WTC11 (cell line): ENCODE data around the gene RBMS1. TPM values are rescaled to one million over a fixed set of nuclear protein-coding genes. Genes with fewer than 3 reads are reported as not detected.

Experiments
- ATAC-seq: fragments of 200-7000 bp; cut with Tn5 transposase; 2 replicates; pipeline ENCODE4 v1.10.0; 2021; ENCODE audit warnings: mild to moderate bottlenecking, moderate library complexity
- CTCF ChIA-PET: fragments of 300-600 bp; sonication (Branson Sonifier 250); formaldehyde crosslinking; loops from one replicate; lab custom pipeline; 2021; ENCODE audit warnings: antibody characterized with exemption; lab: Charles Lee
- POLR2A ChIA-PET: fragments of 350-600 bp; sonication (Branson Sonifier 250); formaldehyde crosslinking; loops from one replicate; lab custom pipeline; 2021; ENCODE audit warnings: antibody characterized with exemption; lab: Charles Lee
- DNase-seq: peaks from one replicate; pipeline ENCODE4 v3.0.0; 2021; ENCODE audit warnings: low spot score
- H3K27ac Mint-ChIP-seq: 2 replicates; pipeline ENCODE4 v1.8.0; 2021; ENCODE audit warnings: mixed read lengths
- H3K27me3 Mint-ChIP-seq: 2 replicates; pipeline ENCODE4 v1.8.0; 2021; ENCODE audit warnings: low read depth, mild to moderate bottlenecking, moderate library complexity, mixed read lengths
- H3K36me3 Mint-ChIP-seq: 2 replicates; pipeline ENCODE4 v1.8.0; 2021; ENCODE audit warnings: mixed read lengths
- H3K4me1 Mint-ChIP-seq: 2 replicates; pipeline ENCODE4 v1.8.0; 2022; ENCODE audit warnings: mixed read lengths
- H3K4me3 Mint-ChIP-seq: 2 replicates; pipeline ENCODE4 v1.8.0; 2021; ENCODE audit warnings: mild to moderate bottlenecking, moderate library complexity, mixed read lengths
- H3K9me3 Mint-ChIP-seq: 2 replicates; pipeline ENCODE4 v1.8.0; 2021; ENCODE audit warnings: mixed read lengths
- EMX1 ChIP-seq: fragments of 250-450 bp; sonication (Bioruptor Pico); IDR thresholded peaks from 2 replicates; pipeline ENCODE4 v1.8.0; 2021; ENCODE audit warnings: mild to moderate bottlenecking
- GRHL2 ChIP-seq: fragments of 250-450 bp; sonication (Bioruptor Pico); IDR thresholded peaks from 2 replicates; pipeline ENCODE4 v1.8.0; 2022; ENCODE audit warnings: mild to moderate bottlenecking, moderate library complexity; ENCODE audit not compliant: insufficient replicate concordance, severe bottlenecking
- GTF2I ChIP-seq: fragments of 250-450 bp; sonication (Bioruptor Pico); conservative IDR thresholded peaks from 2 replicates; pipeline ENCODE4 v1.4.0; 2021; ENCODE audit warnings: mild to moderate bottlenecking
- HMGA2 ChIP-seq: fragments of 250-450 bp; sonication (Bioruptor Pico); IDR thresholded peaks from 2 replicates; pipeline ENCODE4 v1.4.0; 2021; ENCODE audit warnings: mild to moderate bottlenecking, moderate library complexity
- NFE2L1 ChIP-seq: sonication (generic); formaldehyde crosslinking; IDR thresholded peaks from 2 replicates; pipeline ENCODE4 v1.8.1; 2023; ENCODE audit warnings: missing genetic modification reagents
- NR1H2 ChIP-seq: sonication (generic); formaldehyde crosslinking; IDR thresholded peaks from 2 replicates; pipeline ENCODE4 v1.9.0; 2021; ENCODE audit warnings: mild to moderate bottlenecking, moderate library complexity, missing genetic modification reagents
- NR3C1 ChIP-seq: sonication (generic); formaldehyde crosslinking; conservative IDR thresholded peaks from 2 replicates; pipeline ENCODE4 v1.8.1; 2023; ENCODE audit warnings: low read depth, mild to moderate bottlenecking, missing genetic modification reagents
- RELA ChIP-seq: sonication (generic); formaldehyde crosslinking; IDR thresholded peaks from 2 replicates; pipeline ENCODE4 v1.8.1; 2022; ENCODE audit warnings: missing genetic modification reagents, mild to moderate bottlenecking, borderline replicate concordance
- RORB ChIP-seq: fragments of 250-450 bp; sonication (Bioruptor Pico); IDR thresholded peaks from 2 replicates; pipeline ENCODE4 v1.9.0; 2021; ENCODE audit warnings: mild to moderate bottlenecking
- SMAD4 ChIP-seq: sonication (generic); formaldehyde crosslinking; IDR thresholded peaks from 2 replicates; pipeline ENCODE4 v1.8.0; 2022; ENCODE audit warnings: mild to moderate bottlenecking, missing genetic modification reagents
- TCF7 ChIP-seq: sonication (generic); formaldehyde crosslinking; IDR thresholded peaks from 2 replicates; pipeline ENCODE4 v1.8.0; 2022; ENCODE audit warnings: mild to moderate bottlenecking, low read depth, missing genetic modification reagents, moderate library complexity
- ZNF317 ChIP-seq: sonication (generic); formaldehyde crosslinking; IDR thresholded peaks from 2 replicates; pipeline ENCODE4 v1.8.1; 2023; ENCODE audit warnings: low read depth, mild to moderate bottlenecking, moderate library complexity, missing genetic modification reagents, borderline replicate concordance
- ZNF416 ChIP-seq: fragments of 250-450 bp; sonication (Bioruptor Pico); IDR thresholded peaks from 2 replicates; pipeline ENCODE4 v1.9.0; 2021; ENCODE audit warnings: mild to moderate bottlenecking, inconsistent platforms
- ZNF423 ChIP-seq: fragments of 250-450 bp; sonication (Bioruptor Pico); IDR thresholded peaks from 2 replicates; pipeline ENCODE4 v2.1.2; 2022; ENCODE audit warnings: mild to moderate bottlenecking, moderate library complexity
- total RNA-seq: library from RNA; stranded (reverse); gene quantifications from 3 replicates; pipeline ENCODE4 v1.2.3, GENCODE V29; 2021
- TF ChIP-seq, protein P1 (sequence below): sonication (generic); formaldehyde crosslinking; IDR thresholded peaks from 2 replicates; pipeline ENCODE4 v1.8.0; 2023; ENCODE audit warnings: missing genetic modification reagents
- TF ChIP-seq, protein P2 (sequence below): sonication (generic); formaldehyde crosslinking; IDR thresholded peaks from 2 replicates; pipeline ENCODE4 v1.8.1; 2022; ENCODE audit warnings: low read depth, mild to moderate bottlenecking, moderate library complexity, missing genetic modification reagents, borderline replicate concordance
- TF ChIP-seq, protein P3 (sequence below): sonication (generic); formaldehyde crosslinking; IDR thresholded peaks from 2 replicates; pipeline ENCODE4 v1.8.0; 2022; ENCODE audit warnings: mild to moderate bottlenecking, missing genetic modification reagents
- TF ChIP-seq, protein P4 (sequence below): fragments of 250-450 bp; sonication (Bioruptor Pico); IDR thresholded peaks from 2 replicates; pipeline ENCODE4 v2.1.2; 2022; ENCODE audit warnings: mild to moderate bottlenecking, moderate library complexity
- TF ChIP-seq, protein P5 (sequence below): sonication (generic); formaldehyde crosslinking; IDR thresholded peaks from 2 replicates; pipeline ENCODE4 v1.8.1; 2023; ENCODE audit warnings: mild to moderate bottlenecking, missing genetic modification reagents
- TF ChIP-seq, protein P6 (sequence below): sonication (generic); formaldehyde crosslinking; conservative IDR thresholded peaks from 2 replicates; pipeline ENCODE4 v1.8.1; 2022; ENCODE audit warnings: mild to moderate bottlenecking, missing genetic modification reagents
- TF ChIP-seq, protein P7 (sequence below): sonication (generic); formaldehyde crosslinking; IDR thresholded peaks from 2 replicates; pipeline ENCODE4 v1.8.1; 2022; ENCODE audit warnings: missing genetic modification reagents, borderline replicate concordance

The RBMS1 gene
- total RNA-seq, 1 experiment from 2014 or later = 56.3 TPM

DNA sequence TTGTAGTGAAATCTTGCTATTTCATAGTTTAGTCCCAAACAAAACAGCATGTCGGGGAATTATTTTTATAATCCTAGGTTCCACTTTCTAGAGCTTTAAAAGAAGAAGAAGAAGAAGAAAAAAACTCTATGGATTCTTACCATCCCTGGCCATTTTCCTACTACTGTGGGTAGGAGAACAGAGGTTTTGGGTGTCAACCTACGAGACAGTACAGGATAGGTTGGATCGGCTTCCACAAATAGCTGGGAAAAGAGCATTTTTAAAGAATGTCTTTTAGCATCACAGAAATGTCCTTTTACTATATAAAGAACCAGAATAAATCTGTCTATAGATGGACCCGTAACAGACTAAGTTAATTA lies 65.2 kb downstream of the RBMS1 start:
- no peak for ATAC-seq
- Mint-ChIP-seq H3K36me3 (peaks cover 19% of the 10 kb centered on the region), H3K4me1 (peaks cover 21% of the 10 kb centered on the region), H3K27me3 (no peaks in the 10 kb centered on the region)
- POLR2A ChIA-PET = no interaction called here
- TF ChIP-seq NR1H2 (CRISPR knock-in tag) (no peak), ZNF317 (CRISPR knock-in tag) (no peak), NFE2L1 (CRISPR knock-in tag) (no peak), GRHL2 (CRISPR knock-in tag) (no peak), RELA (CRISPR knock-in tag) (no peak), ZNF416 (CRISPR knock-in tag) (no peak), HMGA2 (CRISPR knock-in tag) (no peak), GTF2I (CRISPR knock-in tag) (no peak), EMX1 (no peak), SMAD4 (CRISPR knock-in tag) (no peak)
- TF ChIP-seq, protein P1, sequence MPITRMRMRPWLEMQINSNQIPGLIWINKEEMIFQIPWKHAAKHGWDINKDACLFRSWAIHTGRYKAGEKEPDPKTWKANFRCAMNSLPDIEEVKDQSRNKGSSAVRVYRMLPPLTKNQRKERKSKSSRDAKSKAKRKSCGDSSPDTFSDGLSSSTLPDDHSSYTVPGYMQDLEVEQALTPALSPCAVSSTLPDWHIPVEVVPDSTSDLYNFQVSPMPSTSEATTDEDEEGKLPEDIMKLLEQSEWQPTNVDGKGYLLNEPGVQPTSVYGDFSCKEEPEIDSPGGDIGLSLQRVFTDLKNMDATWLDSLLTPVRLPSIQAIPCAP (CRISPR knock-in tag) = no peak
- TF ChIP-seq, protein P2, sequence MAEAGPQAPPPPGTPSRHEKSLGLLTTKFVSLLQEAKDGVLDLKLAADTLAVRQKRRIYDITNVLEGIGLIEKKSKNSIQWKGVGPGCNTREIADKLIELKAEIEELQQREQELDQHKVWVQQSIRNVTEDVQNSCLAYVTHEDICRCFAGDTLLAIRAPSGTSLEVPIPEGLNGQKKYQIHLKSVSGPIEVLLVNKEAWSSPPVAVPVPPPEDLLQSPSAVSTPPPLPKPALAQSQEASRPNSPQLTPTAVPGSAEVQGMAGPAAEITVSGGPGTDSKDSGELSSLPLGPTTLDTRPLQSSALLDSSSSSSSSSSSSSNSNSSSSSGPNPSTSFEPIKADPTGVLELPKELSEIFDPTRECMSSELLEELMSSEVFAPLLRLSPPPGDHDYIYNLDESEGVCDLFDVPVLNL = no peak
- TF ChIP-seq, protein P3, sequence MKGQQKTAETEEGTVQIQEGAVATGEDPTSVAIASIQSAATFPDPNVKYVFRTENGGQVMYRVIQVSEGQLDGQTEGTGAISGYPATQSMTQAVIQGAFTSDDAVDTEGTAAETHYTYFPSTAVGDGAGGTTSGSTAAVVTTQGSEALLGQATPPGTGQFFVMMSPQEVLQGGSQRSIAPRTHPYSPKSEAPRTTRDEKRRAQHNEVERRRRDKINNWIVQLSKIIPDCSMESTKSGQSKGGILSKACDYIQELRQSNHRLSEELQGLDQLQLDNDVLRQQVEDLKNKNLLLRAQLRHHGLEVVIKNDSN (CRISPR knock-in tag) = no peak
- TF ChIP-seq, protein P4, sequence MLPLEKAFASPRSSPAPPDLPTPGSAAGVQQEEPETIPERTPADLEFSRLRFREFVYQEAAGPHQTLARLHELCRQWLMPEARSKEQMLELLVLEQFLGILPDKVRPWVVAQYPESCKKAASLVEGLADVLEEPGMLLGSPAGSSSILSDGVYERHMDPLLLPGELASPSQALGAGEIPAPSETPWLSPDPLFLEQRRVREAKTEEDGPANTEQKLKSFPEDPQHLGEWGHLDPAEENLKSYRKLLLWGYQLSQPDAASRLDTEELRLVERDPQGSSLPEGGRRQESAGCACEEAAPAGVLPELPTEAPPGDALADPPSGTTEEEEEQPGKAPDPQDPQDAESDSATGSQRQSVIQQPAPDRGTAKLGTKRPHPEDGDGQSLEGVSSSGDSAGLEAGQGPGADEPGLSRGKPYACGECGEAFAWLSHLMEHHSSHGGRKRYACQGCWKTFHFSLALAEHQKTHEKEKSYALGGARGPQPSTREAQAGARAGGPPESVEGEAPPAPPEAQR (CRISPR knock-in tag) = no peak
- TF ChIP-seq, protein P5, sequence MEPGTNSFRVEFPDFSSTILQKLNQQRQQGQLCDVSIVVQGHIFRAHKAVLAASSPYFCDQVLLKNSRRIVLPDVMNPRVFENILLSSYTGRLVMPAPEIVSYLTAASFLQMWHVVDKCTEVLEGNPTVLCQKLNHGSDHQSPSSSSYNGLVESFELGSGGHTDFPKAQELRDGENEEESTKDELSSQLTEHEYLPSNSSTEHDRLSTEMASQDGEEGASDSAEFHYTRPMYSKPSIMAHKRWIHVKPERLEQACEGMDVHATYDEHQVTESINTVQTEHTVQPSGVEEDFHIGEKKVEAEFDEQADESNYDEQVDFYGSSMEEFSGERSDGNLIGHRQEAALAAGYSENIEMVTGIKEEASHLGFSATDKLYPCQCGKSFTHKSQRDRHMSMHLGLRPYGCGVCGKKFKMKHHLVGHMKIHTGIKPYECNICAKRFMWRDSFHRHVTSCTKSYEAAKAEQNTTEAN (CRISPR knock-in tag) = no peak
- TF ChIP-seq, protein P6, sequence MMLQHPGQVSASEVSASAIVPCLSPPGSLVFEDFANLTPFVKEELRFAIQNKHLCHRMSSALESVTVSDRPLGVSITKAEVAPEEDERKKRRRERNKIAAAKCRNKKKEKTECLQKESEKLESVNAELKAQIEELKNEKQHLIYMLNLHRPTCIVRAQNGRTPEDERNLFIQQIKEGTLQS (CRISPR knock-in tag) = no peak
- TF ChIP-seq, all 79 proteins: peak for 0
- no peak overlapping the region for H3K27ac Mint-ChIP-seq
- H3K4me3 Mint-ChIP-seq = no peak overlapping the region
- peaks cover 13% of the 10 kb centered on the region for H3K9me3 Mint-ChIP-seq
- CTCF ChIA-PET = interaction anchor here (0.8 to 2.0 kb wide), 10 partner anchors 29 to 635 kb away, joined by 3 to 8 read pairs (median 3); no protein-coding TSS in a partner anchor
- DNase-seq = no peak

DNA sequence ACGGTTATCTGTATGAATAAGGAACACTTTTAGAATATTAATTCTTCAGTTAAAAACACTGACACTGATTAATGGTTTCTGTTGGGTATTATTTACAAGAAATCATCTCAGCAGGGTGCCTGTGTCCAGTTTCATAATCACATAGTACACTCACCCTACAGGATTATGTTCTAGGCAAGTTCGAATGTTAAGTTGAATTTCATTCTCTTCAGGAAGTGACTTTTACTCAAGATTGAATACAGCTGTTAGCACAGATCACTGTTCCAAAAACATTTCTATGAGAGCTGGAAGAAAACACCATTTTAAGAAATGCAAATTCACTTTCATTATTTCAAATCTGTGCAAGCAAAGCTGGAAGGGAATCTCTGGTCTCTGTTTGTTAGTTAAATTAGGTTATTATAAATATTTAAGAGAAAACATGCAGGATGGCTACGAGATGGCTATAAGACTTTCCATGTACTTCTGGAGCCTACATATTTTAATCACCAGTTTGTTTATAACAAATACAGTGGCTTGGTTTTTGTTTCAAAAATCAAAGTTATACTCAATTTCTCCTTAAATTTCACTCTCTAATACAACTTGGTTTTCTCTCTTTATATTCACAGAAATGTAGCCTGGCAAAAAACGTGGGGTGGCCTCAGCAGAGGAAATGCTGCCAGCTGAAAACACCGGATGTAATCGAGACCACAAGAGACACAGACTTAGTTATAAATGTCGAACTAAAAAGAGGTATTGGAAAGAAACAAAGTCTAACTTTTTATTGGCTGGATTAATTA lies 65.8 kb downstream of the RBMS1 start:
- no peak for DNase-seq
- ATAC-seq = no peak
- ChIA-PET POLR2A (no interaction called here), CTCF (interaction anchor here (1.1 to 1.4 kb wide), 2 partner anchors 64 to 567 kb away, joined by 3 read pairs; no protein-coding TSS in a partner anchor)
- Mint-ChIP-seq H3K9me3 (peaks cover 13% of the 10 kb centered on the region), H3K27me3 (no peaks in the 10 kb centered on the region), H3K4me1 (peaks cover 21% of the 10 kb centered on the region), H3K36me3 (peaks cover 19% of the 10 kb centered on the region), H3K27ac (peak overlapping the region; percentile 29; the same call in 1 of the 2 replicates), H3K4me3 (no peak overlapping the region)
- TF ChIP-seq TCF7 (CRISPR knock-in tag) = no peak
- TF ChIP-seq HMGA2 (CRISPR knock-in tag) = no peak
- no peak for TF ChIP-seq RORB
- TF ChIP-seq, protein P7, sequence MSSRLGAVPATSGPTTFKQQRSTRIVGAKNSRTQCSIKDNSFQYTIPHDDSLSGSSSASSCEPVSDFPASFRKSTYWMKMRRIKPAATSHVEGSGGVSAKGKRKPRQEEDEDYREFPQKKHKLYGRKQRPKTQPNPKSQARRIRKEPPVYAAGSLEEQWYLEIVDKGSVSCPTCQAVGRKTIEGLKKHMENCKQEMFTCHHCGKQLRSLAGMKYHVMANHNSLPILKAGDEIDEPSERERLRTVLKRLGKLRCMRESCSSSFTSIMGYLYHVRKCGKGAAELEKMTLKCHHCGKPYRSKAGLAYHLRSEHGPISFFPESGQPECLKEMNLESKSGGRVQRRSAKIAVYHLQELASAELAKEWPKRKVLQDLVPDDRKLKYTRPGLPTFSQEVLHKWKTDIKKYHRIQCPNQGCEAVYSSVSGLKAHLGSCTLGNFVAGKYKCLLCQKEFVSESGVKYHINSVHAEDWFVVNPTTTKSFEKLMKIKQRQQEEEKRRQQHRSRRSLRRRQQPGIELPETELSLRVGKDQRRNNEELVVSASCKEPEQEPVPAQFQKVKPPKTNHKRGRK (CRISPR knock-in tag) = no peak
- no peak for TF ChIP-seq NR3C1 (CRISPR knock-in tag)
- no peak for TF ChIP-seq ZNF423
- no peak for TF ChIP-seq NFE2L1 (CRISPR knock-in tag)
